Endothelial cell of umbilical vein (primary cell): ENCODE measurements around the gene GRWD1. TPM values are rescaled to one million over a fixed set of nuclear protein-coding genes. Genes with fewer than 3 reads are reported as not detected.

ENCODE experiments used
- BruUV-seq: library from RNA; stranded (reverse); fragments of 400-500 nt; replicated peaks from 2 replicates; lab custom pipeline; 2021; lab: Mats Ljungman, UMichigan
- CTCF ChIA-PET: fragments of 300-600, 350-600 bp; sonication (Branson Sonifier 250); formaldehyde crosslinking; loops from one replicate; lab custom pipeline; 2021; ENCODE audit warnings: antibody characterized with exemption, inconsistent platforms; lab: Charles Lee
- POLR2A ChIA-PET: fragments of 300-600, 350-600 bp; sonication (Branson Sonifier 250); formaldehyde crosslinking; loops from one replicate; lab custom pipeline; 2021; ENCODE audit warnings: antibody characterized with exemption, inconsistent platforms; lab: Charles Lee
- DNase-seq: peaks from one replicate; pipeline ENCODE4 v3.0.0-alpha.2; 2011; ENCODE audit warnings: low read depth, low spot score
- FAIRE-seq: peaks from 2 replicates; lab custom pipeline; 2011; peaks lifted over from hg19 to GRCh38; lab: Jason Lieb, UNC
- H2AFZ ChIP-seq: 2 replicates; pipeline ENCODE4 v1.6.0; 2012; ENCODE audit warnings: low read depth, low read length, control low read depth, inconsistent platforms
- H3K27ac ChIP-seq: 2 replicates; pipeline ENCODE4 v1.5.1; 2011; ENCODE audit warnings: low read depth, mild to moderate bottlenecking, control low read depth, low read length, moderate library complexity; ENCODE audit not compliant: insufficient read depth
- H3K27me3 ChIP-seq, 2 experiments: 2 replicates each; pipeline versions ENCODE4 v1.6.0 to v1.6.1; 2011; ENCODE audit warnings: low read length in 2 of 2, mixed read lengths in 1 of 2; ENCODE audit not compliant: control insufficient read depth in 2 of 2, insufficient read depth in 2 of 2
- H3K36me3 ChIP-seq, 2 experiments: 2 replicates in 1 of 2; 3 replicates in 1 of 2; pipeline ENCODE4 v1.5.1; 2011; ENCODE audit warnings: low read length in 2 of 2, mild to moderate bottlenecking in 1 of 2, moderate library complexity in 1 of 2; ENCODE audit not compliant: control insufficient read depth in 2 of 2, insufficient read depth in 2 of 2; ENCODE audit errors: extremely low read depth in 1 of 2
- H3K4me1 ChIP-seq: 3 replicates; pipeline ENCODE4 v1.5.1; 2011; ENCODE audit warnings: mild to moderate bottlenecking, low read length; ENCODE audit not compliant: control insufficient read depth, insufficient read depth; ENCODE audit errors: extremely low read depth
- H3K4me2 ChIP-seq: 2 replicates; pipeline ENCODE4 v1.6.1; 2011; ENCODE audit warnings: low read length, control low read depth, mixed read lengths; ENCODE audit not compliant: insufficient read depth
- H3K4me3 ChIP-seq, 3 experiments: fragments of 200-600 bp in 1 of 3; sonication (generic), shearing (Covaris generic) in 1 of 3; replicated peaks in 1 of 3; 2 replicates each; pipeline ENCODE4 v1.5.1; 2011 to 2016; ENCODE audit warnings: control low read depth in 3 of 3, low read length in 3 of 3, mild to moderate bottlenecking in 2 of 3, inconsistent platforms in 1 of 3, low read depth in 1 of 3, moderate library complexity in 1 of 3; ENCODE audit not compliant: insufficient read depth in 1 of 3
- H3K79me2 ChIP-seq: 2 replicates; pipeline ENCODE4 v1.6.0; 2012; ENCODE audit warnings: low read length, inconsistent platforms; ENCODE audit not compliant: control insufficient read depth, insufficient read depth
- H3K9ac ChIP-seq: replicated peaks from 2 replicates; pipeline ENCODE3; 2011; ENCODE audit warnings: low read length, control low read depth; ENCODE audit not compliant: insufficient read depth; ENCODE audit errors: extremely low read depth
- H3K9me1 ChIP-seq: replicated peaks from 3 replicates; pipeline ENCODE4 v1.6.0; 2011; ENCODE audit warnings: mild to moderate bottlenecking, low read length; ENCODE audit not compliant: control insufficient read depth, insufficient read depth; ENCODE audit errors: extremely low read depth
- H3K9me3 ChIP-seq: replicated peaks from 2 replicates; pipeline ENCODE4 v1.5.1; 2012; ENCODE audit warnings: low read length, inconsistent platforms; ENCODE audit not compliant: control insufficient read depth, insufficient read depth
- H4K20me1 ChIP-seq: replicated peaks from 2 replicates; pipeline ENCODE3; 2011; ENCODE audit warnings: mild to moderate bottlenecking, low read length; ENCODE audit not compliant: control insufficient read depth, insufficient read depth; ENCODE audit errors: extremely low read depth
- CTCF ChIP-seq, 2 donors: IDR thresholded peaks; 1 replicate in 1 of 2; 2 replicates in 1 of 2; pipeline ENCODE4 v1.5.1; 2011; ENCODE audit warnings: low read length in 2 of 2, mild to moderate bottlenecking in 2 of 2, moderate library complexity in 2 of 2, control low read depth in 1 of 2, inconsistent platforms in 1 of 2, low read depth in 1 of 2; ENCODE audit not compliant: insufficient read depth in 1 of 2; ENCODE audit errors: extremely low read depth in 1 of 2
- EZH2 ChIP-seq: IDR thresholded peaks from 2 replicates; pipeline ENCODE4 v1.6.1; 2012; ENCODE audit warnings: borderline replicate concordance, low read depth, mild to moderate bottlenecking, moderate library complexity, low read length, inconsistent platforms; ENCODE audit not compliant: severe bottlenecking
- JUN ChIP-seq: IDR thresholded peaks from 2 replicates; pipeline ENCODE4 v1.6.1; 2011; ENCODE audit warnings: borderline replicate concordance, low read depth; ENCODE audit not compliant: insufficient read length, insufficient read depth
- MAX ChIP-seq: IDR thresholded peaks from 2 replicates; pipeline ENCODE4 v1.6.1; 2011; ENCODE audit not compliant: insufficient read depth, insufficient read length
- MYC ChIP-seq: IDR thresholded peaks from one replicate; pipeline ENCODE4 v1.6.1; 2011; ENCODE audit warnings: mild to moderate bottlenecking, low read depth, low read length
- POLR2A ChIP-seq: IDR thresholded peaks from 2 replicates; pipeline ENCODE4 v1.6.1; 2012; ENCODE audit warnings: low read depth, mild to moderate bottlenecking, control low read depth, low read length
- POLR2AphosphoS5 ChIP-seq: IDR thresholded peaks from 2 replicates; pipeline ENCODE4 v1.6.1; 2012; ENCODE audit warnings: low read depth, mild to moderate bottlenecking, control low read depth, low read length, moderate library complexity; ENCODE audit not compliant: insufficient read depth
- dilution Hi-C: fragments of 300-500 bp; cut with MboI; formaldehyde crosslinking; loops from one replicate; pipeline ENCODE4 v1.15.0; 2019; ENCODE audit warnings: low sequenced_read_pairs; ENCODE audit not compliant: extremely low pct_ligation_motif_present
- intact Hi-C: fragments of 100-400 bp; cut with micrococcal nuclease; formaldehyde crosslinking; loops from one replicate; pipeline ENCODE4 v1.10.0; 2022
- polyA plus RNA-seq, 4 experiments: library from polyadenylated mRNA; depleted of rRNA in 3 of 4; stranded (reverse) in 3 of 4; unstranded in 1 of 4; fragments of >200 nt; gene quantifications; 2 replicates each; pipeline versions ENCODE4 v1.2.1 to v1.2.3, GENCODE V29; 2011 to 2012; ENCODE audit warnings: missing spikeins in 1 of 4
- total RNA-seq: library from RNA; stranded (reverse); gene quantifications from 2 replicates; pipeline ENCODE4 v1.2.3, GENCODE V29; 2021

The GRWD1 gene
- total and polyA plus RNA-seq, 2 donors (not counting 3 experiments of a cell fraction or from before 2014, with no cell fraction given), result 26.3 to 52.7 TPM

- CTCF ChIA-PET, result interaction anchor here (1.5 to 1.7 kb wide), 2 partner anchors 51 to 122 kb away, joined by 5 to 6 read pairs; partner anchors contain the start of gene KDELR1
- intact Hi-C loops, result no loop called here
- dilution Hi-C loops, result no loop called here
Measured at GRCh38 chr19:48442116-48443035, 3.4 kb upstream of the GRWD1 start.

More at GRCh38 chr19:48442116-48443035, 3.4 kb upstream of the GRWD1 start:
- peaks cover 7 to 19% of the 10 kb centered on the region in 2 experiments for H3K27me3 ChIP-seq
- no peak overlapping the region for H2AFZ ChIP-seq
- H3K4me3 ChIP-seq, result no peak overlapping the region
- no TSS peak for BruUV-seq
- H3K4me1 ChIP-seq, result peaks cover 17% of the 10 kb centered on the region
- FAIRE-seq (no peak), DNase-seq (no peak)
- H3K9me1 ChIP-seq, result no peaks in the 10 kb centered on the region
- TF ChIP-seq POLR2AphosphoS5, result no peak
- no peak for TF ChIP-seq MYC
- peak; percentile 88 for TF ChIP-seq EZH2
- TF ChIP-seq JUN, result no peak
- no peak for TF ChIP-seq POLR2A
- TF ChIP-seq CTCF (IDR thresholded peaks at IDR 0.05; ENCODE audit: extremely low read depth in 1 of 2, insufficient read depth in 1 of 2, low read depth in 1 of 2, low read length in 2 of 2), result no peak
- TF ChIP-seq MAX, result no peak
- no peaks in the 10 kb centered on the region for H3K9me3 ChIP-seq
- no peak overlapping the region for H3K9ac ChIP-seq
- H3K27ac ChIP-seq, result no peak overlapping the region
- no peaks in the 10 kb centered on the region for H4K20me1 ChIP-seq
- POLR2A ChIA-PET, result no interaction called here
- H3K36me3 ChIP-seq, result no peaks in the 10 kb centered on the region
- no peak overlapping the region for H3K4me2 ChIP-seq
- peaks cover 9% of the 10 kb centered on the region for H3K79me2 ChIP-seq
